ENCODE measurements around the gene NKAIN2.

Gene NKAIN2

DNA sequence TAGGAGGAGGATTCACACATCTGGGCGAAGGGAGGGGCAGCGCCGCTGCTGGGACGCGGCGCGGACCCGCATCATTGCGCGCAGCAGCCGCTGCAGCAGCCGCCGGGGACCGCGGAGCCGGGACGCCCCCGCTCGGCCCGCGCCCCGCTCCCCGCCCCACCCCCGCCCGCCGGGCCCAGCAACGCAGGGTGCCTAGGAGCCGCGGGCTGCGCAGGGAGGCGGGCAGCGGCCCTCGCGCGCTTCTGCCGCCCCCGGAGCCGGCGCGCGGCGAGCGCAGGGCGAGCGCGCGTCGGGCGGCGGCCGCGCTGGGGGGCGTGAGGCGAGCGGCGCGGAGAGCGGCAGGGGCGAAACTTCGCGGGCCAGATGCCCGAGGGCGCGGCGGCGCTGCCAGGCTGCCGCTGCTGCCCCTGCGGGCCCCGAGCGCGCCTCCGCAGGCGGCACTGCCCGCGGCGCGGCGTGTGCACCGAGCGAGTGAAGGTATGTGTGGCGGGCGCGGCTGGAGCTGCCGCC, at the start of gene NKAIN2:
TSS of gene NKAIN2 (plus strand) at position 362 of the 510 bp plus-strand sequence.
- peak; percentile 10 for DNase-seq (ENCODE audit: low spot score)

DNA sequence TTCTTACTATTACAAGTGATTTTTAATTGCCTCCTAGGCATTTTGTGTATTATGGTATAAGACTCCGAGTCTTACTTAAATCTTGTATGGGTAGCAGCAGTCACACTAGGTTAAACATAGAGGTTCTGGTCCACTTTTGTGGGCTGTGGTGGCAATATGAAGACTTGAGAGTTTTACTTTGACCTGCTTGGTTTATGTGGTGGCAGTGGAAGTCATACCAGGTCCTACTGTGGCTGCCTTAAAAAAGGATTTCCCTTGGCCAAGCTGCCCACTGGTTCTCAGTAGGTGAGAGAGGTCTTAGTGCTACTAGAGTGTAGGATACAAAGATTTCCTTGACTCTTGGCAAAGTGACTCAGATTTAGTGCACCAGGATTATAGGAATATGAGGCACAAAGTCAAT, 44.2 kb upstream of the NKAIN2 start:
- DNase-seq (ENCODE audit: low spot score): no peak

DNA sequence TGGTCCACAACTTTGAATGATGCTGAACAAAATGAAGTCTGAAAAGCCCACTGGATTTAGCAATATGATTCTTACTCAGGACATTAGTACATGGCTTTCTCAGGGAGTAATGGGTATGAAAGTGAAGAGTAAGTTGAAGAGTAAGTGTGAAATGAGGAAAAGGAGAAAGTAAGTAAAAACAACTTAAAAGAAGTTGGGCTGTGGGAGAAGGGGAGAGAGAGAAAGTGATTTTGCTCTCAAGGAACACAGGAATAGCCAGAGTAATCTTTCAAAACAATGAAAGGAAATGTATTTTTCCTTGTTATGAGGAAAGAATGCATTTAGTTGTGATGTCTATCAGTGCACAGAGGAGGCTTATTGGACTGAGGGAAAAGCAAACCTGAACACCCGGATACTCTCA, 39.8 kb upstream of the NKAIN2 start:
- no peak for DNase-seq (ENCODE audit: low spot score)

DNA sequence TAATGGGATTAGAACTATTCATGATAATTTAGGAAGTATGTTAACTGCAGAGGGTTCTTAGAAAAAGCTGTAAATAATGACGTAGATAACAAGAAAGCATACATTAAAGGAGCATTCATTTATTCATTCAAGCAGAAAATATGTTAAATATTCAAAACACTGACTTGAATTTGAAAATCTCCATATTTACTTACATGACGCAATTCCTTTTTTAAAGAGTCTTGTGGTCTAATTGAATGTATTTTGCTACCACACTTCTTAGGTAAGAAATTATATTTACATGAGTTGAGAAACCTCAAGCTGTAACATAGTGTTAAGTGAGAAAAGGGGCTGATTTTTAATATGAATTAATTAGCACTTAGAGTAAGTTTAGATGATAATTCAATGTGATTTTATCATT, 38.9 kb upstream of the NKAIN2 start:
- no peak for DNase-seq (ENCODE audit: low spot score)

DNA sequence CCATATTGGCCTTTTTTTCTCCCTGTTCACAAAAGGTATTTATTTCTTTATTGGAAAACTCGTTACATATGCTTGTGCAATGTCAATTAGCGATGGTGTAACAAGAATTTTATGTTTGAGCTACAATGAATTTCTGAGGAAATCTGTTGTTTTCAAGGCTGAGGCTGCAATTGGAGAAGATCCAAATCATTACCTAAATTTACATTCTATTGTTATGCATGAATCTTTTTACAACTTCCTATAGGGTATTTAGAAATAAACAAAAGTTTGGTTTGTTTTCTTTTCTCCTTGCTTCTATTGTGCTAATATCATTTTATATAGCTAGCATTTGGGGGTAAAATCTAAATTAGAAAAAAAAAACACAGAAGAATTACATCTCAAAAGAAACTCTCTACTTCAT, 34.7 kb upstream of the NKAIN2 start:
- DNase-seq (ENCODE audit: low spot score): no peak

DNA sequence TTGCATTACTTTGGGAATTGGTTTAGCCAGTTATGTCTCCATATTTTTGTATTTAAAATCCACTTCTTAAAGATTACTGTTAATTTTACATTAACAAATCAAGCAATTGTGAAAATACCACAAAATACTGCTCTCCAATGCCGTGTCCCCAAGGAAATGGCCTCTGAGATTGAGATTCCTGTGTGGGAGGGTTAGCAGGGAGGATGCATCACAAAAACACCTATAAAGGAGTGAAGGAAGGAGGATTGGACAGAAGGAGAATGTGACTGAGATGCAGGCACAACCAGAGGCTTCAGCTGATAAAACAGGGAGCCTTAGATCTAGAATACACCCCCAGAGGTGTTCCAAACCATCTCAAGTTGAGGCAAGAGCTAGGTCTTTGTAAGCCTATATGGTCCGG, 34.2 kb upstream of the NKAIN2 start:
- no peak for DNase-seq (ENCODE audit: low spot score)

DNA sequence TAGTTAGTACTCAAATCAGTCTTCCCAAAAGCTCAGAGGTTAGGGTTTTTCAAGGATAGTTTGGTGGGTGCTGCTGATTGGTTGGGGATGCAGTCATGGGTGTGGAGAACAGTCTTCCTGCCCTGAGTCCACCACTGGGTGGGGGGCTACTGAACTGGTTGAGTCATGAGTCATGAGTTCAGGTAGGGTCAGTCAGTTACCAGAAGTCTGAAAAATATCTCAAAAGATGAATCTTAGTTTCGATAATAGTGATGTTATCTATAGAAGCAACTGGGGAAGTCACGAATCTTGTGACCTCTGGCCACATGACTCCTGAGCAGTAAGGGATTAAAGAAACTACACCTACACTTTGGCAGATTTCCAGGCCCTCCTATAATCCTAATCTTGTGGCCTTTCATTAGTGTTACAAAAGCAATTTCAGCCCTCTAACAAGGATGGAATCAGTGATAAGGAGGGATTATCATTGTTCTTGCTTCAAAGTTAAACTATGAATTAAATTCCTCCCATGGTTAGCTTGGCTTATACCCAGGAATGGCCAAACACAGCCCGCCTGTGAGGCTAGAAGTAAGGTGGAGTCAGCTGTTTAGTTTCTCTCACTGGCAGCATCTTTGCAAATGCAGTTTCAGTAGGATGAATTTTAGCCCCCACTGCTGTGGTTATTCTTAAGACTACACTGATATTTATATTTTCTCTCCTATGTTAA, 33.3 kb upstream of the NKAIN2 start:
- DNase-seq (ENCODE audit: low spot score): no peak

DNA sequence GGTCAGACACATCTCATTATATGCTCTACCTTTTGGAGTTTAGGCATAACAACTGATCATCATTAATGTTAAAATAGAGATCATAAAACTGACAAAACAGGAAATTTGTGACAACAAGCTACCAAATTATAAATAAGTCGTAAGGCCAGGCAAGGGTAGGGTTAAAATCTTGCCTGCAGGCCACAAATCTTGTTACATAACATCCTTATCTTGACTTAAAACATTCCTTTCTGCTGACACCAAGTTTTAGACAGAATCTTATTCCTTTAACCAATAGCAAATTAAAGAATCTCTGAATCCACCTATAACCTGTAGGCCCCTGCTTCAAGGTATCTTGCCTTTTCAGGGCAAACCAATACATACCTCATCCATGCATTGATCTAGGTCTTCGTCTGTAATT, 32.5 kb upstream of the NKAIN2 start:
- no peak for DNase-seq (ENCODE audit: low spot score)

DNA sequence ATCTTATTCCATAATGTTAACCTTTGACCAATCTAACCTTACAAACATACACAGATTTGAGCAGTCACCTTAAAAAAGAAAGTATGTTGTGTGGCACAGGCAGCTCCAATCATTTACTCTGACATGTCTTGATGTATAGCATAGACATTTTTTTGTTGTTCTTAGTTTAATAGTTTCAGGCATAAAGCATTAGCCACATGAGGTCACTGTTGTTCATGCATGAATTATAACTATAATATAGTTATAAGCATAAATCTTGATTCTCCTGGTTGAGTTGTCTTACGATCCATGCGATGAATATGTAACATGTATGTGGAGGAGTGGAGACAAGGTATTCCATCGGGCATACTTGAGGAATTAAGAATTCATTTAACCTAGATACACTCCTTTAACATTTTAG, 26.1 kb upstream of the NKAIN2 start:
- DNase-seq (ENCODE audit: low spot score): no peak

DNA sequence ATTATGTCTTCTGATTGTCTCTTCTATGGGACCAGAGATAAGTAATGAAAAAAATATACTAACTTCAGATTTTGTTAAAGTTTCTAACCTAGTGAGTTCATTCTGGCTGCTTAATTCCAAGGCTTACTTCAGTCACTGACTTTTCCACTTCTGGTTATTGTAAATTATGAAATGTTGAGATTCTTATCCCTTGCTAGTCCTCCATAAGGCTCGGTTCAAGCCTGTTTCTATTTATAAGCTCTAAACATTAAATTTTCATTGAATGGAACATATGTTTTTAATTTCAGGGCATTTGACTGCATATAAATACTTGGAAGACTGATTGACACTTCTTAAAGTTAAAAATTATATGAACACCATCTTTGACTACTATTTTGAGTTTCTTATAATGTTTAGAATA, 23.6 kb upstream of the NKAIN2 start:
- DNase-seq (ENCODE audit: low spot score): no peak

DNA sequence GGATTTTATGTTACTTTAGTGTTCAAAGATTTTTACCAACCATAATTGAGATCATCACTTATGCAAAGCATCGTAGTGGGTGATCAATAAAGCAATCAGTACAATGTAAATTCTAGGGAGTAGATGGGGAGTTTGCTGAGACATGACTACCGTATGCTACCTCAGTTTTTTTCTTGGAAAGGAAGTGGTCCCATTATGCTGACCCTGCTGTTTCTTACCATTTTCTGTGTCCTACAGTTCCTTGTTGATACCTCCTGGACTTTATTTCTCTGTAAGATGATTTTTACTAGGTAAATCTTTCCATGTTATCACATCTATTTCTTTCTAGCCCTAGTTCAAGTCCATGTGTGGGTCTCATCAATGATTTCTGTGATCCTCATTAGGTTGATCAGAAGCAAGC, 19.3 kb upstream of the NKAIN2 start:
- DNase-seq (ENCODE audit: low spot score): no peak

DNA sequence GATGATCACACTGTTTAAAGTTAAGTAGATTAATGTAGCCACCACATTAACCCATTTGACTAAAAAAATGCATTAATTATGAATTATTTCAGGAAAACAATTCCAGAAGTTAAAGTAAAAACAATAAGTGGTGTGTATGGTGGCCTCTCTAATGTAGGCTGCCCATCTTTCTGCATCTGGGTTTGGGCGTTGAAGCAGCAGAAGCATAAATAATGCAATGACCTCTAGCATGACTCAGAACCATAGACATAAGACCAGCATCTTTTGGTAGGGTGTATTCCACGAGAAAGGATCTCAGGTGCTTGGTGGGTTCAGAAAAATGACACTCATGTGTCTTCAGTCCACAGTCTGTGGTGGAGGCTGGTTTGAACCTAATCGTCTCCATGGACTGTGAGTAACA, 18.6 kb upstream of the NKAIN2 start:
- no peak for DNase-seq (ENCODE audit: low spot score)

DNA sequence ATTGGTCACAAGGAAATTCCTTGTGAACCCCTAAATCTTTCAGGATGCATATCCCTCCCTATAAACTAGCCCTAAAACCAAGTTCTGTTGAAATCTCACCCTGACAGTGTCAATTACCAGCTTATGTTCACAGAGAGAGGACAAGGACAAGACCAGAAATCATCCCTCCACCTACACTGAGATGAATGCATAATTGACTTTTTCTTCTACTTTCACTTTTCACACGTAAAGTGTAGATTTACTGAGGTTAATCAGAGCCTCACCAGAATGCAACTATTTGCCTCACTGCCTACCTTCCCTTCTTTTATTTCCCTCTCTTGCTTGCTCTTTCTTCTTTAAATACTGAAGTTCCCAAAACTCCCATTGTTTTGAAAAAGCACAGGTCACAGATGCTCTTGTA, 15.3 kb upstream of the NKAIN2 start:
- DNase-seq (ENCODE audit: low spot score): no peak

DNA sequence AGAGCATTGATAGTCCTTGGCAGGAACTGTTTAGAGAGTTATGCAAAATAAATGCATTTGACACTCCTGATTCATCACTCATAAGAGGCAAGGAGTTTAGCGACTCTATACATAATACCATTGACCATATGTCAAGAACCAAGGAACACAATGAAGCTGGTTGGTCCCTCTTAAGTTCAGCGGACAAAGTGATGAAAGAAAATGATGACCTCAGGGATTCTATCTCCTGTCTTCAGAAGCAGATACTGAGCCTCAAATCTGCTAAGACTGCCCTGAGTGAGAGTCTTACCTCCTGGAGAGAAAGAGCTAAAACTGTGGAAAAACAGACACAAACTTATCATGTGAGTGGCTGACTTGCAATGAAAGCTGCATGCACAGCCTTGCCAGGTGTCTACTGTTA, 9.5 kb upstream of the NKAIN2 start:
- no peak for DNase-seq (ENCODE audit: low spot score)

DNA sequence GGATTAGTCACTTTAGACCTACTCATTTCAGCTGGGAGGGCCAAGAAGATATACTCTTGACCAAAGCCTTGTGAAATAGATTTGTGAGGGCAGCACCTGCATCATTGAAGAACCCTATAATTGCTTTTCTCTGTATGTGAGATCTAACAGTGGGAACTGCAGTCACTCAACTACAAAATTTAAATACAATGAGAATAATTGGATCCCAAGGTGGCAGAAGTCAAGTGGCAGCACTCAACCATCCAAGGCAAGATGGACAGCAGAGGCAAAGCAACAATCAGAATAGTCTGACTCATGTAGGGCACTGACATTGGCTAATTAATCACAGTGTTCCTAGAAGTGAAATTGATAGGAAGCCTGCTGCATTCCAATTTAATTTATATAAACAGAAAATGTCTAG, 8.9 kb upstream of the NKAIN2 start:
- DNase-seq (ENCODE audit: low spot score): no peak

DNA sequence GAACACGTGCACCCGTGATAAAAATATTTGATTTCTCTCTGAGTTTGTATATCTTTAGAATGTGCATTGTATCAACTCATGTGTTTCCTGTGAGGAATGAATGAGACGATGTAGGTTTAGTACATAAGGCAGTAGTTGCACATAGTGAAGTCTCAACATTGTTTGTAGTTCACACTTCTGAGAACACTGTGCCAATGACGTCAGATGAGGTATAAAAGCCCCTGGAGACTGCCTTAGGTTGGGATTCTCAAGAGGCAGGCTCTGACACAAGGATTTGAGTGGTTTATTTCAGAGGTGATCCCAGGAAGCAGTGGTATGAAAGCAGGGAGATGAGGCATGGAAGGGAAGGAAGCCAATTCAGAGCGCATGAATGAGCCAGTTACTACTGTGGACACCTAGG, 2.6 kb upstream of the NKAIN2 start:
- DNase-seq (ENCODE audit: low spot score): no peak

DNA sequence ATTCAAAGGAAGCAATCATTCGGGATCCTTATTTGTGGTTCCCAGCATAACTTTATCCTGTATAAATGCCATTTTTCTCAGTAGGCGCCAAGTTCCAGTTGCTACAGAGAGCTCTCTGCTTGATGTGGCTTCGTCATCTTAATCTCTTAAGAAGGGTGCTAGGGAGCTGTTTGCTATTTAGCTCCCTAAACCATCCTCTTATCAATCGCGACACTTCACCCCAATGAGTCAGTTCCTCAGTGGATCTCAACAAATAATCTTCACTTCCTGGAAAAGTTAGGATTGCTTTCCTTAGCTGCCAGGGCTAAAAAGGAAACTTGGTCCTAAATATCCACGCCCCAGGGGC, 1.3 kb upstream of the NKAIN2 start:
- no peak for DNase-seq (ENCODE audit: low spot score)

DNA sequence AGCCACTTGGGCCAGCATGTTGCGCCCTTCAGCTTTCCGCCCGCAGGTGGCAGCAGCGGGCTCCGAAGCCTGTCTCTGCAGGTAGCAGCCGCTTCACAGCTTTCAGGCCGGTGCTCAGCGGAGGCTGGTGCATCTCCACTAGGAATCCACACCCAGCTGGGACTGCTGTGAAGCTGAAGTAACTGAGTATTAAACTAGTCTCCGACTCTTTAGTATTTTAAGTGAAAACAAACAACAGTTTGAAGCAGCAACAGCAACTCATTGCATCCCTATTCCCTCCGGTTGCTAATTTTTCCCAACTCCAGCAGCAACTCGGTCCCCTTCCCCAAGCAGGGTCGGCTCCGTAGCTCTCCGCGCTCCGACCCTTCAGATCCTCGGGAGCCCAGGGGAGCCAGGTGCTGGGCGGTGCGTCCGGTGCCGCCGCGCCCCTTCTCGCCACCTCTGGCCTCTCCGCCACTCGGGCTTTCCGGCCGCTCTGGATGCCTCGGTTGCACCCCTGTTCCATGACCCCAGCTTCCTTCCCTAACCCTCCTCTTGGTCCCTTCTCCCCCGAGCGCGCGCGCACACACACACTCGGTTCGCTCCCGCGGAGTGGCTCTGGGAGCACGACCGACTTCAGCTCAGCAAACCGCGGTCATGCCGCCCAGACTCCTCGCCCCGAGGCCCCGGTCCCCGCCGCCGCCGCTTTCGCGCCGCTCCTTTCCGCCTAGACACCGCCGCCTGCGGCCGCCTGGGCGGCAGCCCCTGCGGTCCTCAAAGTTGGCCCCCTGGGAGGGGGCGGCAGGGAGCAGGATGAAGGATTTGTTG, 765 bp upstream of the NKAIN2 start:
- peak; percentile 85 for DNase-seq (ENCODE audit: low spot score)

DNA sequence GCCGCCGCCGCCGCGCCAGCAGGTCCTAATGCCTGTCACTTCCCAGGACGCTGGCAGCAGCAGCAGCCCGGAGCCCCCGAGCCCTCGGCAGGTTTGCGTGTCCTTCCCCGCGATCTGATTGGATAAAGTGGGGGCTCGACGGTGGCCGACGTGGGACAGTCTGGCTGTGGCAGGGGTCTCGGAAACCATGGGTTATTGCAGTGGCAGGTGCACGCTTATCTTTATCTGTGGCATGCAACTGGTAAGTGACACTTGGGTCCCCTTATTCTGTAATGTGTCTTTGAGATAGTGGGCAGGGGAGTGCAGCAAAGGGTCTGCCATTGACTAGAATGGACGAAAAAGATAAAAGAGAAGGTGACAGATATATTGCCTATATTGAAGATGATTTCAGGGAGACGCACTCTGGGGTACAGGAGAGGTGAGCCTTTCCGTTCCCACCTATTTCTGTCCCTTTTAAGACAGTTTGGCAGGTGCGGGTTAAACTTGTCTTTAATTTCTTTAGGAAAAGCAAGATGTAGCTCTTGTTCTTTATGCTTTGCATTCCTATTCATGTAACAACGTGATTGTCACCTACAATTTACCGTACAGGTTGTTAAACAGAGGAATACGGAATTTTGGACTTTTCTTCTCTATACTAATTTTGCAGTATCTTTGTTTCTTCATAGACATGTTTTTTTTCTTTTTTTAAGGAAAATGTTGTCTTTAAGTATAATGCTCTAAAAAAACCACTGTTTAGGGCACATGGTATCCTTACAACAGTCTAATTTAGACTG, 535 bp downstream of the NKAIN2 start:
- DNase-seq (ENCODE audit: low spot score): no peak

DNA sequence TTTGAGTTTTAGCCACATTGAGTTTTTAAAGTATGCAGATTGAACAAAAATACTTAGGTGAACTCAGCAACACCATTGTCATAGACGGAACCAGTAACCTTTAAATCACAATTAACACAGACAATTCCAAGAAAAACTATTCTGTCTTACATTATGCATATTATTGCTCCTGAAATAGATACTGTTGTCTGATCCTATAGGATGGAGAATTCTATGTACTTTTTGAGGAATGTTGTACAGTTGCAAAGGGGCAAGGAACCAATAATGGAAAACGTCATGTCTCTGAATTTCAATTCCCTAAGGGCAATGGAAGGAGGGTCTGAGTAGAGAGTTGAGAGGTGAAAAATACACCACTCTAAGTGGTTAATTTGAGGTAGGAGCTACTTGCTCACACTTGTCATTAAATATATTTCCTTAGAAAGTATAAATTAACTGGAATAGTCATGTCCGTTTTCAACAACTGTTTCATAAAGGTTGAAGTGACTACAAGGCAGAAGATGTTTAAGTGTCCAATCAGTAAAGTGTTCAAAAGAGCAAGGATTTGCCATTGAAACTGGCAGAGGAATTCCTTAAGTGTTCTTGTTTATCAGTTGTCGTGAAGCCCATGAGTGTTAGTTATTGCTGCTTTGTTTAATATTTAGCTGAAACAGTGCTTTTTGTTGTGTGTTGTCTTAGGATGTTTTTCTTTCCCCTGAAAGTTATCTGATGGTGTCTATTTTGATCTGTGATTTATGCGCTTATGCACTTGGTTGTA, 1.3 kb downstream of the NKAIN2 start:
- no peak for DNase-seq (ENCODE audit: low spot score)

DNA sequence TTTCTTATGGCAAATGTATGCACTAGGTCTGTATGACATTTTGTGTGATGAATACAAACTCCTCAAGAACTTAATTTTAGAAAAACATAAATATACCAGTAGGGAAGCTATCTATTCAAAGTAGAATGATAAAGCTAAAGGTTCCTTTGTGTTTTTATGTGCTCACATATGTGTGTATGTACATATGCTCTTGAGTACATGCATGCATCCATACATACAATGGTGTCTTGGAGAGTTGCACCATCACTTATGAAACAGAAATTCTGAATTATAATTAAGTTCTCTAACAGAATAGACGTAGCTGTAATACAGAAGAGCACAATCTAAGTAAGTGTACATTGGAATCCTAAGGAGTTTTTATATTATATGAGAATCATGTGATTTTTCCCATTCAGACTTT, 2.3 kb downstream of the NKAIN2 start:
- no peak for DNase-seq (ENCODE audit: low spot score)

DNA sequence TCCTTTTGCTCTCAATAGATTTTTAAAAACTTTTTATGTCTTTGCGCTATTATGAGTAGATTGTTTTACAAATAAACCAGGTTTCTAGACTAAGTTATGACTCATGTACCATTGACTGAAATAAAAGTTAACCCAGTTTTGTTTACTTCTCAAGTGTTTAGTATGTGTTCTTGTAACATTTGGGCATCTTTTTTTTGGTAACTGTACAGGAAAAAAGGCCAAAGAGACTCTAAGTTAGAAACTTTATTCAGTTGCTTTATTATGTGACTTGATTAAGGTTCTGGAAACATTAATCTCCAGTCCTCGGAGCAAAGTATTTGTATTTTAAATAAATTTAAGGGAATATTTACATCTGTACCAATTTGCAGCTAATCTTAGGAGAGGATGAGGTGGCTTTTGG, 2.9 kb downstream of the NKAIN2 start:
- DNase-seq (ENCODE audit: low spot score): no peak

All from AG08396 (cell line).